Stimulated activated CD4-positive, alpha-beta T cell treated with anti-CD3 and anti-CD28 coated beads, Interleukin-2, amount 100 ng/mL, for 24 hours (primary cell): ENCODE data around the gene WSCD1.

Experiments used
- DNase-seq, 2 donors: peaks; one replicate each; pipeline ENCODE4 v3.0.0-alpha.2; 2020

Gene WSCD1

GRCh38 chr17:6160911-6161855, 91.0 kb downstream of the WSCD1 start:
- DNase-seq: no peak

GRCh38 chr17:6162216-6162615, 92.0 kb downstream of the WSCD1 start:
- no peak for DNase-seq

DNA sequence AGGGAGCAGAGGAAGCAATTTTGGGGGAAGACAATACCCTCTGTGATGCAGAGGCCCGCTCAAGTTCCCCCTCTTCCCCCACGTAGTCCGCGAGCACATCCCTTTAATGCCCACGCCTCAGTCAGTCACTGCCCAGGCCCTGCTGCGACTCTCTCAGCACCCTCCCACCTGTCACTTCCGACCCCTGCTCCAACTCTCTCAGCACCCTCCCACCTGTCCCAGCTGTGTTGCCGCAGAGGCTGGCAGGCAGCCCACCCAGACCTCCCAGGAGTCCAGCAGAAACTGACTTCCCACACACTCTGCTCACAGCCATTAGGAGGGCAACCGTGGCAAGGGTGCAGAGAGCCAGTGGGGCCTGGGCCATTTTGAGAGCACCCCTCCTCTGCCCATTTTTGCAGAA, 92.7 kb downstream of the WSCD1 start:
- DNase-seq: no peak

DNA sequence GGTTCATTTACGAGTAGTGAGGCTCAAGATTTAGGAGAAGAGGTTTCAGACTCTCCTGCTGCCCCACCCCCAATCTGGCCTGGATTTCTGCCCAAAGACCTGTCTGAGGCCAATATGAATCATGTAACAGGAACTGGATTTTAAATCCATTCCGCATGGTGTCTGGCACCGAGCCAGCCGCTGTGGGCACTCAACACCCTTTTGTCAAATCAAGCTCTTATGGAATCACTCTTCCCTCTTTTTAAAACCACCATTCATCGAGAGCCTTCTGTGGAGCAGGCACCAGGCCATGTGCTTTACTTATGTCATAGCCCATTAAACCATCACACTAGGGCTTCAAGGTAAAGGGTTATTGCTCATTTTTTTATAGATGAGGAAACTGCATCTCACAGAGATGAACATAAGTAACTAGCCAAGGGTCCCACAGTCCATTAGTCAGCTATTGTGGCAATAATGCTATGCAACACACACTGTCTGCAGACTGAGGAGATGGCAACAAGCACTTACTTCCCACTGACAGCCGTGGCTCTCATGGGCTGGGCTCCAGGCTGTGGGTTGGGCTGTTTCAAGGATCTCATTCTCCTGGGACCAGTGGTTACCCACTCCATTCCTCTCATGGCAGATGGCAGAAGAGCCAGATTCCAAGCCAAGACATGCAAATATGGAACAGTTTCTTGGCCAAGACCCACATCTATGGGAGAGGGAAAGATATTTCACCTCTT, 93.6 kb downstream of the WSCD1 start:
- no peak for DNase-seq

- DNase-seq: no peak
Measured at GRCh38 chr17:6164996-6165395, 94.8 kb downstream of the WSCD1 start.

DNA sequence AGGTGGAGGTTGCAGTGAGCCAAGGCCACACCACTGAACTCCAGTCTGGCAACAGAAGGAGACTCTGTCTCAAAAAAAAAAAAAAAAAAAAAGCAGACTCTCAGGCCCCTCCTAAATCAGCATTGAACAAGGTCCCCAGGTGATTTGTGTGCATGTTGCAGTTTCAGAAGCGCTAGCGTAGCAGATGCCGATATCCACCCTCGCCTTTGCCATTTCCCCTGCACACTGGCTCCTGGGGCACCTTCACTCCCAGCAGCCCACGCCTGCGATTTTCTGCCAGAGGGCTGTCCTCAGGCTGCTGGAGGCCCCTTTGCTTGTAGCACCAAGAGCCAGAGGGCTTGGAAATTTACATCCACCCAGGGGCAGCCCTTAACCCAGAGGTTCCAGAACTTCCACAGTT, 95.6 kb downstream of the WSCD1 start:
- no peak for DNase-seq

DNA sequence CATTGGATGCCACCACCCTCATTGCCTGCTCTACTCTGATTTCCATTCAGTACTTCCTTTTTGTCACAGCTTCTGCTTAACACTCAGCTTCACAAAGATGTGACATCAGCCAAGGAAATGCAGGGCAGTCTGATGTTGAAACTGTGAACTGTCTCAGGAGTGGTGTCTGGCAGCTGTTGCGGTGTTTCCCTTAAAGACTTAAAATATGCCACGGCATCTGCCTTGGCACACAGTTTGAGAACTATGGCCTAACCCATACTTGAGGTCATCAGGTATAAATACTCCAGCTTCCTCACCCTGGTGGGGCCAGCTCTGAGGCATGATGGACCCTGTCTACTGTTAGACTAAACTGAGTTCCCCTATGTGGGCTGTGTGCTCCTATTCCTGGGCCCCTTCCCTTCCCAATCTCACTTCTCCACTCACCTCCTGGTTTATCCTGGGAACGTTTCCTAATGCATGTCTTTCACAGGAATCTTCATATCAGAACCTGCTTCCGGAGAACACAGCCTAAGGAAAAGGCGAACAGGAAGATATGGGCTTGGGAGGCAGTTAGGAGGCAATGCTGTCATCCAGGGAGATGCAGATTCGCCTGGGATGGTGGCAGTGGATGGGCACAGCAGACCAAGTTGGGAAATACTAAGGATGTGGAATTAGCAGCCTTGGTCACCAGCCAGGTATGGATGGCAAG, 96.5 kb downstream of the WSCD1 start:
- DNase-seq: no peak

- DNase-seq: no peak
Measured at GRCh38 chr17:6168296-6168695, 98.1 kb downstream of the WSCD1 start.

DNA sequence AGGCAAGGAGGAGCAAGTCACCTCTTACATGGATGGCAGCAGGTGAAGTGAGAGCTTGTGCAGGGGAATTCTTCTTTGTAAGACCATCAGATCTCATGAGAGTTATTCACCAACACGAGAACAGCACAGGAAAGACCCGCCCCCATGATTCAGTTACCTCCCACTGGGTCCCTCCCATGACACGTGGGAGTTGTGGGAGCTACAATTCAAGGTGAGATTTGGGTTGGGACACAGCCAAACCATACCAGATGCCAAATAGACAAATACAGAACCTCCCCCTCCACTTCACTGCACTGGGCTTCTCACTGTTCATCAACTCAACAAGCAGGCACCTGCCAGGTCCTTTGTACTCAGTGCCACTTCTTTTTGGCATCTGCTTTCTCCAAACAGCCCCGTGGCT, 100.2 kb downstream of the WSCD1 start:
- peak in 1 of 2 donors; percentile 8 for DNase-seq

- no peak for DNase-seq
Measured at GRCh38 chr17:6172642-6173330, 102.6 kb downstream of the WSCD1 start.

DNA sequence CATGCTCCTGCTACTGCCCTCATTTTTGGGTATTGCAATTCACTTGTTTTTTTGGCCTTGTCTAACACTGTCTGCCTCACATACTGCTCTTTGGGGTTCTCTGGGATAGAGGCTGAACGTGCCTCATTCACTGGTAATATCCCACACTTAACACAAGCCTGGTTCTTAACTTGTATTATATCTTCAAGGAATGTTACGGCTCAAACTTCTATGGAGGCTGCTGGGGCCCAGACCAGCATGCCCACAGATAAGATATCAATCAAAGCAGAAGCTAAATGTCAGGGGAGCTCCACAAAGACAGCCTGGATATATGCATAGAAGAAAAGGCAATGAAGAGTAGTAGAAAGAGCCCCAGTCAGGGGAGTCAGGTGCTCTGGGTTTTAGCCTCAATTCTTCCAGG, 103.5 kb downstream of the WSCD1 start:
- DNase-seq: no peak
